H1 (cell line): ENCODE measurements around the gene LY6G5C. TPM values are rescaled to one million over a fixed set of nuclear protein-coding genes. Genes with fewer than 3 reads are reported as not detected.

Experiments
- ASH2L ChIP-seq: fragments of 200-600, 300-600 bp; sonication (generic); IDR thresholded peaks from one replicate; pipeline ENCODE4 v1.7.1; 2017; ENCODE audit warnings: low read length
- PHF8 ChIP-seq: fragments of 200-600 bp; sonication (generic); conservative IDR thresholded peaks from 2 replicates; pipeline ENCODE4 v1.7.1; 2012; ENCODE audit warnings: low read depth, mild to moderate bottlenecking, inconsistent platforms, low read length, moderate library complexity
- TAF1 ChIP-seq: IDR thresholded peaks from 2 replicates; pipeline ENCODE4 v1.6.1; 2011; ENCODE audit warnings: mild to moderate bottlenecking, low read depth, low read length
- polyA plus RNA-seq, 7 experiments: library from polyadenylated mRNA; depleted of rRNA in 3 of 7; stranded (reverse) in 5 of 7; unstranded in 2 of 7; fragments of >200 nt in 5 of 7; fragments of 200-250 nt in 2 of 7; gene quantifications; 1 replicate in 5 of 7; 2 replicates in 1 of 7; 4 replicates in 1 of 7; pipeline versions ENCODE4 v1.2.1 to v1.2.3, GENCODE V29; 2011 to 2013; ENCODE audit warnings: missing spikeins in 2 of 7, mixed read lengths in 2 of 7
- total RNA-seq: library from RNA; stranded (reverse); fragmentation: NEBNext Ultra II Directional; extraction: Animal tissue kit (Norgen Biotek cat#: 25700); gene quantifications from 2 replicates; pipeline ENCODE4 v1.2.1, GENCODE V29; 2021
- TF ChIP-seq, protein P1 (sequence below): IDR thresholded peaks from 2 replicates; pipeline ENCODE4 v1.6.1; 2012; ENCODE audit warnings: inconsistent platforms

LY6G5C gene
- total and polyA plus RNA-seq, 2 of the 8 experiments (the other 6 are each of a cell fraction or from before 2014, with no cell fraction given) = 1.1 to 1.8 TPM

DNA sequence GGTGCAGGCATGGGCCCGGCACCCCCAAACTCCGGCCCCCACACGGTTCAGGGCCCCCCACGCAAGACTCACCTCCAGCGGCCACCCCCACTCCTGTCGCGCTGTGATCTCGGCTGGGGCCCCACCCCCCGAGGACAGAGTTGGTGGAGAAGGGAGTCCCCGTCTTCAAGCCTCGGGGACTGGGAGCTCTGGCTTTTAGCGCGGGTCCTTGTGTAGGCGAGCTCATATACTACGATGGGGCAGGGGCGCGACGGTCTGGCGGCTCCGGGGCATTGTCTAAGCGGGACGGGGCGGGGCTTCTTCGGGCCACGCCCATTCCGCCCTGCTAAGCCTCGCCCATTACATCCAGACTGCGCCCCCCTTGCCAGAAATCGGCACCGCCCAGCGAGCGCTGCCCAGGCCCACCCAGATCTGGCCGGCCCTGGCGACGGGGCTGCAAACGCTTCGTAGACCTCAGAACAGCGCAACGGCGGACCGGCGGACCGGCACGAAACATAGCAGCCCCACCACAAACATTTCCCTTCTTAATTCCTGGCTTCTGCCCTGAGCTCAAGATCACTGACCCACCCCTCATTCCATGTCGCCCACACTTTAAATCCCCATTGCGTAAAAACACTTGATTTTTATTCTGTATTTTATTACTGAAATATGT is 49.2 kb upstream of the LY6G5C start (continued):
- TF ChIP-seq, protein P1, sequence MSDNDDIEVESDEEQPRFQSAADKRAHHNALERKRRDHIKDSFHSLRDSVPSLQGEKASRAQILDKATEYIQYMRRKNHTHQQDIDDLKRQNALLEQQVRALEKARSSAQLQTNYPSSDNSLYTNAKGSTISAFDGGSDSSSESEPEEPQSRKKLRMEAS = peak; percentile 28; the same call in 1 of the 2 replicates
- TF ChIP-seq ASH2L (peak; percentile 83), PHF8 (peak; percentile 52), TAF1 (peak; percentile 75)
